Measurements from ENCODE around the gene IL1B.

GRCh38 chr2:112821682-112822081 is 14.9 kb downstream of the IL1B start:
- no peak for TF ChIP-seq EZH2 (IDR thresholded peaks at IDR 0.05; ENCODE audit: borderline replicate concordance, insufficient read depth, low read depth, low read length, poor library complexity, severe bottlenecking)
- no peak for TF ChIP-seq CTCF (IDR thresholded peaks at IDR 0.05)
